ENCODE results near the gene RABL6. TPM values are rescaled to one million over a fixed set of nuclear protein-coding genes. Genes with fewer than 3 reads are reported as not detected.
"Not testable (repeated sequence)": the region's sequence is repeated elsewhere in the genome, so short reads cannot be mapped to it uniquely, and the experiment has no call there.

RABL6 gene
- total and polyA plus RNA-seq, 7 donors: 36.0 to 103 (median 55.9) TPM

DNA sequence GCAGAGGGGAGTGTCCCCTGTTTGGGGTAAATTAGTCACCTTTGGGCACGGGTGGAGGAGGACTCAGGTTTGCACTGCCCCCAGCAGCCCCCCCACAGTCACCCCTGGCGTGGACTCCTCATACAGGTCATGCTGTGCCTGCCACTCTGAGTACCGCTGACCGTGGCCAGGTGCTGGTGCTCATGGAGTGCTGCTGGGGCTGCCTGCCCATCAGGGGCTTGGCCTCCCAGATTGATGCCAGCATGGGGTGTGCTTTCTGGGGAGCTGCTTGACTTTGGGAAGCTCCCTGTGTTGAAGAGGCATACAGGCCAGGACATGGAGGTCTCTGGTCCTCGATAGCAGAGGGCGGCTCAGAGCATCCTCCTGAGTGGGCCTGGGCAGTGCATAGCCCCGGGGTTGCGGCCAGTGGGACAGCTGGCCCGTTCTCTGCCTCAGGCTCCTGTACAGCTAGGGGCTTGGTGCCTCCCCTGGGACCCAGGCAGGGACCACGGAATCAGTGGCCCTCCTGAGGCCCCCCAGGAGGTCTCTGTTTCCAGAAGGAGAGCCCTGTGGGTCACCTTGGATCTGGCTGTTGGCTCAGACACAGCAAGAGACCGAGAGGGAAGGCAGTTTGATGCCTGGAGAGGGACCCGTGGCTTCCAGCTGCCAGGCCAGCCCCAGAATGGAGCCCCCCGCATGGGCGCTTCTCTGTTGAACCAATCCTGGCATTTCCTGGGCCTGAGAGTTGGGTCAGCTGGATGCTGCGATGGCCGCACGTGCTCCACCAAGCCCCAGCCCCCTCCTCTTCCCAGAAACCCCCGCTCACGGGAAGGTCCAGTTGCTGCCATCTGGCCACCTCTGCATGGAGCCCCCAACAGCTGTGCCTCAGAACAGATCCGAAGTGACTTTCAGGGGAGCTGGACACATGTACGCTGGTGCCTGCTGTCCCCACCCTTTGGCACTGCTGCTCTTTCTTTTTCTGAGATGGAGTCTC is 28.5 kb downstream of the RABL6 start:
- no peak for DNase-seq
- WGBS, 2 donors: 87 to 93% methylated on average over 21 of the region's 21 CpGs
- Histone ChIP-seq H3K9me3 (no peaks in the 10 kb centered on the region), H3K4me1 (peaks cover 0 to 6% (median 4%) of the 10 kb centered on the region in 4 donors), H3K4me3 (no peak overlapping the region), H3K36me3 (peaks cover 0 to 60% (median 24%) of the 10 kb centered on the region in 4 donors), H3K27ac (no peak overlapping the region), H3K27me3 (no peaks in the 10 kb centered on the region)
- TF ChIP-seq POLR2AphosphoS5 (IDR thresholded peaks at IDR 0.05) (no peak), EP300 (IDR thresholded peaks at IDR 0.05) (no peak), POLR2A (IDR thresholded peaks at IDR 0.05) (no peak)
- TF ChIP-seq, protein P1, sequence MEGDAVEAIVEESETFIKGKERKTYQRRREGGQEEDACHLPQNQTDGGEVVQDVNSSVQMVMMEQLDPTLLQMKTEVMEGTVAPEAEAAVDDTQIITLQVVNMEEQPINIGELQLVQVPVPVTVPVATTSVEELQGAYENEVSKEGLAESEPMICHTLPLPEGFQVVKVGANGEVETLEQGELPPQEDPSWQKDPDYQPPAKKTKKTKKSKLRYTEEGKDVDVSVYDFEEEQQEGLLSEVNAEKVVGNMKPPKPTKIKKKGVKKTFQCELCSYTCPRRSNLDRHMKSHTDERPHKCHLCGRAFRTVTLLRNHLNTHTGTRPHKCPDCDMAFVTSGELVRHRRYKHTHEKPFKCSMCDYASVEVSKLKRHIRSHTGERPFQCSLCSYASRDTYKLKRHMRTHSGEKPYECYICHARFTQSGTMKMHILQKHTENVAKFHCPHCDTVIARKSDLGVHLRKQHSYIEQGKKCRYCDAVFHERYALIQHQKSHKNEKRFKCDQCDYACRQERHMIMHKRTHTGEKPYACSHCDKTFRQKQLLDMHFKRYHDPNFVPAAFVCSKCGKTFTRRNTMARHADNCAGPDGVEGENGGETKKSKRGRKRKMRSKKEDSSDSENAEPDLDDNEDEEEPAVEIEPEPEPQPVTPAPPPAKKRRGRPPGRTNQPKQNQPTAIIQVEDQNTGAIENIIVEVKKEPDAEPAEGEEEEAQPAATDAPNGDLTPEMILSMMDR (IDR thresholded peaks at IDR 0.05): no peak
- intact Hi-C loops (cut with DNase I): no loop called here

DNA sequence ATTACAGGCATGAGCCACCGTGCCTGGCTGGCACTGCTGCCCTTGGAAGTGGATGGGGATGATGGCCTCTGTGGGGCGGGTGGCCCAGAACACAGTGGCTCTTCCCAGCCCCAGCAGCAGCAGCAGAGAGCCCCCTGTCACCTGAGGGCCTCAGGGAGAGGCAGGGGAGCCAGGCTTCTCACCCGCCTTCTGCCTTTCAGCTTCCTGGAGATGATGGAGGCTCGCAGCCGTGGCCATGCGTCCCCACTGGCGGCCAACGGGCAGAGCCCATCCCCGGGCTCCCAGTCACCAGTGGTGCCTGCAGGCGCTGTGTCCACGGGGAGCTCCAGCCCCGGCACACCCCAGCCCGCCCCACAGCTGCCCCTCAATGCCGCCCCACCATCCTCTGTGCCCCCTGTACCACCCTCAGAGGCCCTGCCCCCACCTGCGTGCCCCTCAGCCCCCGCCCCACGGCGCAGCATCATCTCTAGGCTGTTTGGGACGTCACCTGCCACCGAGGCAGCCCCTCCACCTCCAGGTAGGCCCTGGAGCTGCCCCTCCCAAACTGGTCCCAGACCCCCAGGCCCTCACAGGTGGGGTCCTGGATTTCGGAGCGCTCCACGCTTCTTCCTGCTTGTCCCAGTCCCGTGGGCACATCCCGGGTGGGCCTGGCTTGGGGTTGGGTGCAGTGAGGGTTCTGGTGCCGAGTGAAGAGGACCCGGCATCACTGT is 29.6 kb downstream of the RABL6 start:
- TF ChIP-seq POLR2A (IDR thresholded peaks at IDR 0.05): no peak
- no peak for TF ChIP-seq EP300 (IDR thresholded peaks at IDR 0.05)
- TF ChIP-seq, protein P1 (IDR thresholded peaks at IDR 0.05): no peak
- no peak for TF ChIP-seq POLR2AphosphoS5 (IDR thresholded peaks at IDR 0.05)
- H3K4me3 ChIP-seq: no peak overlapping the region
- 86 to 93% methylated on average over 27 of the region's 27 CpGs for WGBS, 2 donors
- H3K27ac ChIP-seq: no peak overlapping the region
- peaks cover 0 to 49% (median 18%) of the 10 kb centered on the region in 4 donors for H3K36me3 ChIP-seq
- intact Hi-C loops (cut with DNase I): no loop called here
- H3K9me3 ChIP-seq: no peaks in the 10 kb centered on the region
- H3K27me3 ChIP-seq: peaks cover 0 to 1% (median 0%) of the 10 kb centered on the region in 3 donors
- H3K4me1 ChIP-seq: peaks cover 0 to 17% (median 15%) of the 10 kb centered on the region in 4 donors
- no peak for DNase-seq

DNA sequence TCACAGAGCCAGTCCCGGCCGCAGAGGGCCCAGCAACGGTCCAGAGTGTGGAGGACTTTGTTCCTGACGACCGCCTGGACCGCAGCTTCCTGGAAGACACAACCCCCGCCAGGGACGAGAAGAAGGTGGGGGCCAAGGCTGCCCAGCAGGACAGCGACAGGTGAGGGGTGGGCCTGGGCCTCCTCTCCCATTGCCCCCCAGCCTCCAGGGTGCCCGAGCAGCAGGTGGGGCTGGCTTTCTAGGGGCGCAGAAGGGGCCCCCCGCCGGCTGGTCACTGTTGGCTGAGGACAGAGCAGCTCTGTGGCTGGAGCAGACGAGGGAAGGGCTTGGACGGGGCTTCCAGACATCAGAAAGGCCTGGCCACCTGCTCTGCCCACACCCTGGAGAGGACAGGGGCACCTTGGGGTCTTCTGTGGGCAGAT is 30.1 kb downstream of the RABL6 start:
- H3K27me3 ChIP-seq; H3K27ac ChIP-seq; DNase-seq; intact Hi-C loops (cut with DNase I); H3K4me3 ChIP-seq; H3K9me3 ChIP-seq: not testable (repeated sequence)
- Histone ChIP-seq H3K36me3 (peaks cover 0 to 44% (median 15%) of the 10 kb centered on the region in 4 donors), H3K4me1 (peaks cover 0 to 23% (median 21%) of the 10 kb centered on the region in 4 donors)
- 82 to 91% methylated on average over 15 of the region's 15 CpGs for WGBS, 2 donors

DNA sequence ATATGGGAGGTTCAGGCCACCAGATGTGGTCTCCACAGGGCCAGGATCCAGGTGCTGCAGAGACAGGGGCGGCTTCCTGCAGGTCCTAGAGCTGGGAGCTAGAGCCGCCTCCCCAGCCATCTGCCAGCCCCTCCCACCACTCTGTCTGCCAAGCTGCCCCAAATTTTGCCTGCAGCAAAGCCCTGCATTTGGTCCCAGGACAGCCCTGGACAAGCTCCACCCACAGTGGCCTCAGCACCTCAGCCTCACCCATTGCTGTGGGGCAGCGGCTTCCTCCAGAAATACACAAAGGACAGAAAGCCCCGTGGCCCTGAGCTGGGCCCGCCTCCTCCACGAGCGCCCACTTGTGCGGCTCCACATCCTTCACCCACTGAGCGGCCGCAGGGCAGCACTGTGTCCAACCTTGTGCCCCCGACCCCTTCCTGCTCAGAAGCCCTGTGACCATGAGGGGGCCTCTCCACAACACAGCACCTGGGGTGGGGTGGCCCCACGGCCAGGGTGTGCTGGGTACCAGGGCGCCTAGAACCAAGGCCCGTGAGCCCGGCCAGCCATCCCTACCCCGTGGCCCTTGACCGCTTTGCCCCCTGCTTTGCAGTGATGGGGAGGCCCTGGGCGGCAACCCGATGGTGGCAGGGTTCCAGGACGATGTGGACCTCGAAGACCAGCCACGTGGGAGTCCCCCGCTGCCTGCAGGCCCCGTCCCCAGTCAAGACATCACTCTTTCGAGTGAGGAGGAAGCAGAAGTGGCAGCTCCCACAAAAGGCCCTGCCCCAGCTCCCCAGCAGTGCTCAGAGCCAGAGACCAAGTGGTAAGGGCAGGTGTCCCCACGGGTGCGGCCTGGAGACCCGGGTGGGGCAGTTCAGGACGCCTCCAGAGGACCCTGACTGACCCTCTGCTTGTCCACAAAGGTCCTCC is 30.8 kb downstream of the RABL6 start:
- peaks cover 0 to 13% (median 6%) of the 10 kb centered on the region in 3 donors for H3K27me3 ChIP-seq
- no peak overlapping the region for H3K4me3 ChIP-seq
- H3K36me3 ChIP-seq: peaks cover 0 to 42% (median 15%) of the 10 kb centered on the region in 4 donors
- H3K4me1 ChIP-seq: peaks cover 0 to 30% (median 28%) of the 10 kb centered on the region in 4 donors
- intact Hi-C loops (cut with DNase I): no loop called here
- 73 to 89% methylated on average over 29 of the region's 29 CpGs for WGBS, 2 donors
- no peaks in the 10 kb centered on the region for H3K9me3 ChIP-seq
- TF ChIP-seq, protein P1 (IDR thresholded peaks at IDR 0.05): no peak
- TF ChIP-seq POLR2A (IDR thresholded peaks at IDR 0.05): no peak
- TF ChIP-seq POLR2AphosphoS5 (IDR thresholded peaks at IDR 0.05): no peak
- TF ChIP-seq EP300 (IDR thresholded peaks at IDR 0.05): no peak
- DNase-seq: no peak
- H3K27ac ChIP-seq: no peak overlapping the region
